ENCODE data around the gene TNS3. TPM values are rescaled to one million over a fixed set of nuclear protein-coding genes. Genes with fewer than 3 reads are reported as not detected.

The TNS3 gene
- total and polyA plus RNA-seq, 2 donors (not counting 3 experiments of a cell fraction or from before 2014, with no cell fraction given), result 10.4 to 45.1 TPM

DNA sequence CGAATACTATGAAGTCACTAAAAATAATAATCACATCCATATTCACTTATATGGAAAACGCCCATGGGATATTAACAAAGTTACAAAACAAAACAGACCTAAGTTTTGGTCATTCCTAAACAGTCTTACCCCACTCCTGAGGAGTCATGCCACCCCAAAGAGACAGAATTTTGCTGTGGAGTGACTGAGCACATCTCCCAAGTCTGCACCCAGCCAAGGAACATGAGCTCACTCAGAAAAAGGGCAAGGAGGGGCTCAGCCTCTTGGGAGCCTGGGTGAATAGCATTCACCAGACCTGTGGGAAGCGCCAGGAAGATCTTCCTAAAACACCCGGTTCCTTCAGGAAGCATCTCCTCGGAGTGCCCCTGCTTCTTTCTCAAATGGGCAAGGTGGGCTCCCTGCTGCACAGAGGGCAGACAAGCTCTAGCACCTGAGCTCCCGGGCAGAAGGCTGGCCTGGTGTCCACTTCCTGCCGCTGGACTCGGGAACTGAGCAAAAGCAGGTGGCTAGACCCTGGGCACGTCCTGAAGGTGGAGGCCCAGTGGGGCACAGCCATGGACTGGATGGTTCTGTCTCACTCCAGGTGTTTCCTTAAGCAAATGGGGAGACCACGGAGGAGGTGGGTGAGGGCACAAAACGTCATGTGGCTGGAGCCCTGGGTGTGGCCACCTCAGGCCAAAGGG is 31.0 kb downstream of the TNS3 start:
- ChIA-PET CTCF (no interaction called here), POLR2A (no interaction called here)
- Histone ChIP-seq H3K4me1 (ENCODE audit: control insufficient read depth, extremely low read depth, insufficient read depth, low read length) (no peaks in the 10 kb centered on the region), H4K20me1 (replicated peaks; ENCODE audit: control insufficient read depth, extremely low read depth, insufficient read depth, low read length) (no peaks in the 10 kb centered on the region), H3K4me2 (ENCODE audit: insufficient read depth, low read length) (no peak overlapping the region), H3K4me3 (replicated peaks in 1 of 3; ENCODE audit: insufficient read depth in 1 of 3, low read depth in 1 of 3, low read length in 3 of 3) (no peak overlapping the region), H3K27me3 (ENCODE audit: control insufficient read depth in 2 of 2, insufficient read depth in 2 of 2, low read length in 2 of 2) (no peaks in the 10 kb centered on the region), H3K79me2 (ENCODE audit: control insufficient read depth, insufficient read depth, low read length) (no peaks in the 10 kb centered on the region), H2AFZ (ENCODE audit: low read depth, low read length) (no peak overlapping the region), H3K9me1 (replicated peaks; ENCODE audit: control insufficient read depth, extremely low read depth, insufficient read depth, low read length) (no peaks in the 10 kb centered on the region), H3K9ac (replicated peaks; ENCODE audit: extremely low read depth, insufficient read depth, low read length) (no peak overlapping the region), H3K27ac (ENCODE audit: insufficient read depth, low read depth, low read length) (no peak overlapping the region), H3K36me3 (ENCODE audit: control insufficient read depth in 2 of 2, extremely low read depth in 1 of 2, insufficient read depth in 2 of 2, low read length in 2 of 2) (no peaks in the 10 kb centered on the region), H3K9me3 (replicated peaks; ENCODE audit: control insufficient read depth, insufficient read depth, low read length) (no peaks in the 10 kb centered on the region)
- BruUV-seq (replicated peaks), result no TSS peak
- FAIRE-seq, result no peak
- TF ChIP-seq POLR2AphosphoS5 (IDR thresholded peaks at IDR 0.05; ENCODE audit: insufficient read depth, low read depth, low read length) (no peak), MYC (IDR thresholded peaks at IDR 0.05; ENCODE audit: low read depth, low read length) (no peak), EZH2 (IDR thresholded peaks at IDR 0.05; ENCODE audit: borderline replicate concordance, low read depth, low read length, severe bottlenecking) (no peak)
- intact Hi-C loops (cut with micrococcal nuclease) (no loop called here), dilution Hi-C loops (cut with MboI; ENCODE audit: extremely low pct_ligation_motif_present, low sequenced_read_pairs) (no loop called here)
- DNase-seq (ENCODE audit: low read depth, low spot score), result no peak

DNA sequence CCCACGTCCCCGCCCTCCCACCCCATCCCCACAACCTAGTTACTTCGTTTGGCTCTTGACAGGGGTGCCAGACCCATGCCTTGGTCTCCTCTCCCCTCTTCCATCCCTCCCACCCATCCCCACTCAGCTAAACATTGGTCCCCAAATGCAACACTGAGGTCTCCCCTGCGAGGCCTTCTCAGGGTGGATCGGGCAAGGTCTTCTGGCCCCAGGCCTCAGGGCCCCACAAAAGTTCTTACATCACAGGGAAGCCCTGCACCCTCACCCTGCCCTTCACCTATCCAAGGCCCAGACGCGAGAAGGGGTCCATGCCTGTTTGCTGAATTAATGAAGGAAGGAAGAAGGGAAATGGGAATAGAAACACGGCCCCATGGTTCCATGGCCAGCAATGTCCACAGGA is 32.0 kb downstream of the TNS3 start:
- DNase-seq (ENCODE audit: low read depth, low spot score), result no peak
- dilution Hi-C loops (cut with MboI; ENCODE audit: extremely low pct_ligation_motif_present, low sequenced_read_pairs) (no loop called here), intact Hi-C loops (cut with micrococcal nuclease) (no loop called here)
- Histone ChIP-seq H3K4me1 (ENCODE audit: control insufficient read depth, extremely low read depth, insufficient read depth, low read length) (no peaks in the 10 kb centered on the region), H4K20me1 (replicated peaks; ENCODE audit: control insufficient read depth, extremely low read depth, insufficient read depth, low read length) (no peaks in the 10 kb centered on the region), H3K36me3 (ENCODE audit: control insufficient read depth in 2 of 2, extremely low read depth in 1 of 2, insufficient read depth in 2 of 2, low read length in 2 of 2) (no peaks in the 10 kb centered on the region), H3K9ac (replicated peaks; ENCODE audit: extremely low read depth, insufficient read depth, low read length) (no peak overlapping the region), H3K27ac (ENCODE audit: insufficient read depth, low read depth, low read length) (no peak overlapping the region), H3K4me2 (ENCODE audit: insufficient read depth, low read length) (no peak overlapping the region), H2AFZ (ENCODE audit: low read depth, low read length) (no peak overlapping the region), H3K27me3 (ENCODE audit: control insufficient read depth in 2 of 2, insufficient read depth in 2 of 2, low read length in 2 of 2) (no peaks in the 10 kb centered on the region), H3K79me2 (ENCODE audit: control insufficient read depth, insufficient read depth, low read length) (no peaks in the 10 kb centered on the region), H3K9me1 (replicated peaks; ENCODE audit: control insufficient read depth, extremely low read depth, insufficient read depth, low read length) (no peaks in the 10 kb centered on the region), H3K4me3 (replicated peaks in 1 of 3; ENCODE audit: insufficient read depth in 1 of 3, low read depth in 1 of 3, low read length in 3 of 3) (no peak overlapping the region), H3K9me3 (replicated peaks; ENCODE audit: control insufficient read depth, insufficient read depth, low read length) (no peaks in the 10 kb centered on the region)
- no peak for FAIRE-seq
- ChIA-PET POLR2A (no interaction called here), CTCF (no interaction called here)
- BruUV-seq (replicated peaks), result no TSS peak
- TF ChIP-seq EZH2 (IDR thresholded peaks at IDR 0.05; ENCODE audit: borderline replicate concordance, low read depth, low read length, severe bottlenecking), result no peak
- no peak for TF ChIP-seq FOS (IDR thresholded peaks at IDR 0.05; ENCODE audit: borderline replicate concordance, insufficient read depth, low read length)
- no peak for TF ChIP-seq POLR2AphosphoS5 (IDR thresholded peaks at IDR 0.05; ENCODE audit: insufficient read depth, low read depth, low read length)
- TF ChIP-seq GATA2 (IDR thresholded peaks at IDR 0.05; ENCODE audit: insufficient read depth, insufficient read length, low read depth, low read length), result no peak
- TF ChIP-seq JUN (IDR thresholded peaks at IDR 0.05; ENCODE audit: borderline replicate concordance, insufficient read depth, insufficient read length, low read depth), result no peak
- no peak for TF ChIP-seq MYC (IDR thresholded peaks at IDR 0.05; ENCODE audit: low read depth, low read length)
- TF ChIP-seq POLR2A (IDR thresholded peaks at IDR 0.05; ENCODE audit: low read depth, low read length), result no peak
- TF ChIP-seq, protein P1, sequence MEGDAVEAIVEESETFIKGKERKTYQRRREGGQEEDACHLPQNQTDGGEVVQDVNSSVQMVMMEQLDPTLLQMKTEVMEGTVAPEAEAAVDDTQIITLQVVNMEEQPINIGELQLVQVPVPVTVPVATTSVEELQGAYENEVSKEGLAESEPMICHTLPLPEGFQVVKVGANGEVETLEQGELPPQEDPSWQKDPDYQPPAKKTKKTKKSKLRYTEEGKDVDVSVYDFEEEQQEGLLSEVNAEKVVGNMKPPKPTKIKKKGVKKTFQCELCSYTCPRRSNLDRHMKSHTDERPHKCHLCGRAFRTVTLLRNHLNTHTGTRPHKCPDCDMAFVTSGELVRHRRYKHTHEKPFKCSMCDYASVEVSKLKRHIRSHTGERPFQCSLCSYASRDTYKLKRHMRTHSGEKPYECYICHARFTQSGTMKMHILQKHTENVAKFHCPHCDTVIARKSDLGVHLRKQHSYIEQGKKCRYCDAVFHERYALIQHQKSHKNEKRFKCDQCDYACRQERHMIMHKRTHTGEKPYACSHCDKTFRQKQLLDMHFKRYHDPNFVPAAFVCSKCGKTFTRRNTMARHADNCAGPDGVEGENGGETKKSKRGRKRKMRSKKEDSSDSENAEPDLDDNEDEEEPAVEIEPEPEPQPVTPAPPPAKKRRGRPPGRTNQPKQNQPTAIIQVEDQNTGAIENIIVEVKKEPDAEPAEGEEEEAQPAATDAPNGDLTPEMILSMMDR (IDR thresholded peaks at IDR 0.05; ENCODE audit: extremely low read depth in 1 of 2, insufficient read depth in 1 of 2, low read depth in 1 of 2, low read length in 2 of 2), result no peak
- TF ChIP-seq, protein P2, sequence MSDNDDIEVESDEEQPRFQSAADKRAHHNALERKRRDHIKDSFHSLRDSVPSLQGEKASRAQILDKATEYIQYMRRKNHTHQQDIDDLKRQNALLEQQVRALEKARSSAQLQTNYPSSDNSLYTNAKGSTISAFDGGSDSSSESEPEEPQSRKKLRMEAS (IDR thresholded peaks at IDR 0.05; ENCODE audit: insufficient read depth, insufficient read length), result no peak

Measured in endothelial cell of umbilical vein (primary cell).